RWPE2 (cell line): ENCODE measurements around the gene EMD.

Experiments
- ATAC-seq: fragments of 200-7000 bp; cut with Tn5 transposase; 3 replicates; pipeline ENCODE4 v1.9.1; 2021; ENCODE audit warnings: low read depth
- DNase-seq: peaks from one replicate; pipeline ENCODE4 v3.0.0-alpha.2; 2020; ENCODE audit warnings: low spot score
- H3K27ac ChIP-seq: fragments of 450-650 bp; 2 replicates; pipeline ENCODE4 v1.5.1; 2017; ENCODE audit warnings: mild to moderate bottlenecking; ENCODE audit not compliant: poor library complexity, severe bottlenecking
- H3K27me3 ChIP-seq: fragments of 250-450 bp; sonication (Bioruptor Pico); 2 replicates; pipeline ENCODE4 v1.5.1; 2021; ENCODE audit warnings: mild to moderate bottlenecking, moderate library complexity; ENCODE audit not compliant: insufficient read depth, poor library complexity, severe bottlenecking
- H3K36me3 ChIP-seq: fragments of 250-450 bp; sonication (Bioruptor Pico); 2 replicates; pipeline ENCODE4 v1.5.1; 2020; ENCODE audit warnings: low read depth, mild to moderate bottlenecking, moderate library complexity
- H3K4me1 ChIP-seq: fragments of 250-450 bp; sonication (Bioruptor Pico); 2 replicates; pipeline ENCODE4 v1.5.1; 2021; ENCODE audit warnings: mild to moderate bottlenecking, moderate library complexity; ENCODE audit not compliant: insufficient read depth, poor library complexity, severe bottlenecking
- H3K4me3 ChIP-seq: fragments of 250-450 bp; sonication (Bioruptor Pico); 2 replicates; pipeline ENCODE4 v1.5.1; 2021; ENCODE audit warnings: mild to moderate bottlenecking, moderate library complexity; ENCODE audit not compliant: severe bottlenecking
- H3K9me3 ChIP-seq: fragments of 250-450 bp; sonication (Bioruptor Pico); 2 replicates; pipeline ENCODE4 v1.5.1; 2021; ENCODE audit warnings: mild to moderate bottlenecking, moderate library complexity; ENCODE audit not compliant: severe bottlenecking
- CTCF ChIP-seq: fragments of 450-650 bp; IDR thresholded peaks from one replicate; pipeline ENCODE4 v1.5.1; 2017; ENCODE audit warnings: mild to moderate bottlenecking, moderate library complexity; ENCODE audit not compliant: poor library complexity, severe bottlenecking

The EMD gene

GRCh38 chrX:154350429-154351182, 28.5 kb upstream of the EMD start:
- TF ChIP-seq CTCF: no peak
- Histone ChIP-seq H3K27ac (no peak overlapping the region), H3K9me3 (no peaks in the 10 kb centered on the region), H3K4me3 (no peak overlapping the region), H3K36me3 (peaks cover 73% of the 10 kb centered on the region), H3K4me1 (no peaks in the 10 kb centered on the region), H3K27me3 (no peaks in the 10 kb centered on the region)
- DNase-seq: no peak
- ATAC-seq: 0 out of 3 replicates have a peak, but pooled peaks have one; percentile 0

GRCh38 chrX:154351183-154352011, 27.7 kb upstream of the EMD start:
- Histone ChIP-seq H3K4me3 (no peak overlapping the region), H3K36me3 (peaks cover 81% of the 10 kb centered on the region), H3K27me3 (no peaks in the 10 kb centered on the region), H3K9me3 (no peaks in the 10 kb centered on the region), H3K4me1 (no peaks in the 10 kb centered on the region), H3K27ac (no peak overlapping the region)
- DNase-seq (peak; percentile 22), ATAC-seq (no peak)
- no peak for TF ChIP-seq CTCF

GRCh38 chrX:154352012-154352401, 27.1 kb upstream of the EMD start:
- ATAC-seq (no peak), DNase-seq (no peak)
- Histone ChIP-seq H3K36me3 (peaks cover 87% of the 10 kb centered on the region), H3K27me3 (no peaks in the 10 kb centered on the region), H3K27ac (no peak overlapping the region), H3K4me1 (no peaks in the 10 kb centered on the region), H3K4me3 (no peak overlapping the region), H3K9me3 (no peaks in the 10 kb centered on the region)
- TF ChIP-seq CTCF: no peak

GRCh38 chrX:154352466-154352865, 26.6 kb upstream of the EMD start:
- H3K27ac ChIP-seq: no peak overlapping the region
- no peak overlapping the region for H3K4me3 ChIP-seq
- no peak for DNase-seq
- no peaks in the 10 kb centered on the region for H3K4me1 ChIP-seq
- no peak for ATAC-seq
- H3K36me3 ChIP-seq: peaks cover 92% of the 10 kb centered on the region
- H3K9me3 ChIP-seq: no peaks in the 10 kb centered on the region
- H3K27me3 ChIP-seq: no peaks in the 10 kb centered on the region
- no peak for TF ChIP-seq CTCF
